IMR-90 (cell line): ENCODE data around the gene ELOB. TPM values are rescaled to one million over a fixed set of nuclear protein-coding genes. Genes with fewer than 3 reads are reported as not detected.

Experiments used
- ATAC-seq: fragments of 200-7000 bp; cut with Tn5 transposase; 2 replicates; pipeline ENCODE4 v1.9.1; 2020; ENCODE audit warnings: low read depth, mild to moderate bottlenecking, moderate library complexity
- BruUV-seq: library from RNA; stranded (reverse); fragments of 400-500 nt; replicated peaks from 2 replicates; lab custom pipeline; 2021; lab: Mats Ljungman, UMichigan
- CTCF ChIA-PET: fragments of 300-600 bp; formaldehyde crosslinking; extraction: SDS; loops from one replicate; lab custom pipeline; 2021; ENCODE audit warnings: antibody characterized with exemption; lab: Yijun Ruan, JAX
- POLR2A ChIA-PET: fragments of 300-600 bp; sonication (Branson Sonifier 250); formaldehyde crosslinking; loops from one replicate; lab custom pipeline; 2022; ENCODE audit warnings: antibody characterized with exemption; ENCODE audit not compliant: unreplicated experiment; lab: Charles Lee
- DNase-seq: peaks from one replicate; pipeline ENCODE4 v3.0.0; 2013
- H2AFZ ChIP-seq: replicated peaks from 2 replicates; pipeline ENCODE3; 2013; ENCODE audit warnings: low read length, mild to moderate bottlenecking; ENCODE audit not compliant: poor library complexity
- H2AK5ac ChIP-seq: 2 replicates; pipeline ENCODE4 v1.6.1; 2013; ENCODE audit warnings: low read depth, low read length, inconsistent platforms
- H2AK9ac ChIP-seq: replicated peaks from 2 replicates; pipeline ENCODE3; 2013; ENCODE audit warnings: mild to moderate bottlenecking, low read depth, low read length, moderate library complexity; ENCODE audit not compliant: poor library complexity
- H2BK120ac ChIP-seq: 2 replicates; pipeline ENCODE4 v1.6.1; 2013; ENCODE audit warnings: low read depth, low read length, inconsistent platforms
- H2BK15ac ChIP-seq: 3 replicates; pipeline ENCODE4 v1.6.1; 2013; ENCODE audit warnings: low read depth, low read length, inconsistent platforms
- H2BK20ac ChIP-seq: 2 replicates; pipeline ENCODE4 v1.6.1; 2013; ENCODE audit warnings: low read depth, mild to moderate bottlenecking, inconsistent platforms, low read length, moderate library complexity
- H2BK5ac ChIP-seq: 2 replicates; pipeline ENCODE4 v1.6.1; 2013; ENCODE audit warnings: mild to moderate bottlenecking, low read depth, low read length, inconsistent platforms; ENCODE audit not compliant: poor library complexity, severe bottlenecking
- H3K14ac ChIP-seq: replicated peaks from 2 replicates; pipeline ENCODE4 v1.6.1; 2013; ENCODE audit warnings: low read depth, low read length, inconsistent platforms
- H3K18ac ChIP-seq: 2 replicates; pipeline ENCODE4 v1.6.1; 2013; ENCODE audit warnings: low read depth, low read length, control low read depth
- H3K23ac ChIP-seq: 2 replicates; pipeline ENCODE4 v1.6.1; 2013; ENCODE audit warnings: low read depth, low read length, inconsistent platforms
- H3K27ac ChIP-seq: 2 replicates; pipeline ENCODE4 v1.5.1; 2013; ENCODE audit warnings: mild to moderate bottlenecking, control low read depth, low read length; ENCODE audit not compliant: insufficient read depth
- H3K27me3 ChIP-seq: 2 replicates; pipeline ENCODE4 v1.6.1; 2013; ENCODE audit warnings: low read length; ENCODE audit not compliant: control insufficient read depth, insufficient read depth
- H3K36me3 ChIP-seq: 2 replicates; pipeline ENCODE4 v1.6.1; 2013; ENCODE audit warnings: low read length, mixed read lengths; ENCODE audit not compliant: control insufficient read depth, insufficient read depth
- H3K4ac ChIP-seq: 2 replicates; pipeline ENCODE4 v1.6.1; 2013; ENCODE audit warnings: low read depth, low read length, inconsistent platforms
- H3K4me1 ChIP-seq: 2 replicates; pipeline ENCODE4 v1.6.1; 2013; ENCODE audit warnings: low read length, mixed read lengths; ENCODE audit not compliant: control insufficient read depth, insufficient read depth
- H3K4me2 ChIP-seq: 2 replicates; pipeline ENCODE4 v1.6.1; 2013; ENCODE audit warnings: low read depth, mild to moderate bottlenecking, control low read depth, low read length, moderate library complexity
- H3K4me3 ChIP-seq: 2 replicates; pipeline ENCODE4 v1.5.1; 2013; ENCODE audit warnings: low read depth, mild to moderate bottlenecking, control low read depth, low read length, moderate library complexity; ENCODE audit not compliant: insufficient read depth
- H3K56ac ChIP-seq: 2 replicates; pipeline ENCODE4 v1.6.1; 2013; ENCODE audit warnings: low read length, inconsistent platforms; ENCODE audit not compliant: insufficient read depth; ENCODE audit errors: extremely low read depth
- H3K79me1 ChIP-seq, 2 experiments: 2 replicates each; pipeline ENCODE4 v1.6.1; 2013; ENCODE audit warnings: low read length in 2 of 2, inconsistent platforms in 1 of 2, low read depth in 1 of 2
- H3K9ac ChIP-seq: 2 replicates; pipeline ENCODE4 v1.6.1; 2013; ENCODE audit warnings: low read depth, low read length, control low read depth
- H3K9me1 ChIP-seq: 2 replicates; pipeline ENCODE4 v1.6.1; 2013; ENCODE audit warnings: low read length, inconsistent platforms; ENCODE audit not compliant: insufficient read depth
- H3K9me3 ChIP-seq: 2 replicates; pipeline ENCODE4 v1.6.1; 2013; ENCODE audit warnings: low read length; ENCODE audit not compliant: control insufficient read depth, insufficient read depth
- H4K20me1 ChIP-seq: 2 replicates; pipeline ENCODE4 v1.6.1; 2013; ENCODE audit warnings: low read length, inconsistent platforms; ENCODE audit not compliant: insufficient read depth
- H4K5ac ChIP-seq: 2 replicates; pipeline ENCODE4 v1.6.1; 2013; ENCODE audit warnings: mild to moderate bottlenecking, low read depth, low read length, control low read depth
- H4K8ac ChIP-seq, 2 experiments: 2 replicates each; pipeline ENCODE4 v1.6.1; 2013; ENCODE audit warnings: low read depth in 2 of 2, low read length in 2 of 2, control low read depth in 1 of 2, inconsistent platforms in 1 of 2
- H4K91ac ChIP-seq: 2 replicates; pipeline ENCODE4 v1.6.1; 2013; ENCODE audit warnings: low read depth, low read length, inconsistent platforms; ENCODE audit not compliant: insufficient read depth
- BHLHE40 ChIP-seq: fragments of 150-350 bp; IDR thresholded peaks from 2 replicates; pipeline ENCODE4 v1.6.1; 2016; ENCODE audit warnings: mild to moderate bottlenecking, low read depth, low read length
- CEBPB ChIP-seq: IDR thresholded peaks from 2 replicates; pipeline ENCODE4 v1.6.1; 2012; ENCODE audit warnings: low read depth, low read length, improper control_type of control experiment
- CHD1 ChIP-seq: IDR thresholded peaks from 2 replicates; pipeline ENCODE4 v1.6.1; 2012; ENCODE audit warnings: low read depth, low read length, improper control_type of control experiment
- CTCF ChIP-seq: conservative IDR thresholded peaks from 2 replicates; pipeline ENCODE4 v1.5.1; 2012; ENCODE audit warnings: mild to moderate bottlenecking, low read depth, low read length, improper control_type of control experiment
- ELK1 ChIP-seq: fragments of 150-350 bp; IDR thresholded peaks from 2 replicates; pipeline ENCODE4 v1.6.1; 2016; ENCODE audit warnings: low read depth, mild to moderate bottlenecking, low read length, moderate library complexity, borderline replicate concordance
- FOS ChIP-seq: fragments of 150-350 bp; IDR thresholded peaks from 2 replicates; pipeline ENCODE4 v1.6.1; 2016; ENCODE audit warnings: low read depth, low read length
- MAFK ChIP-seq: IDR thresholded peaks from 2 replicates; pipeline ENCODE4 v1.6.1; 2012; ENCODE audit warnings: low read depth, low read length, improper control_type of control experiment
- MAZ ChIP-seq: IDR thresholded peaks from 2 replicates; pipeline ENCODE4 v1.6.1; 2012; ENCODE audit warnings: low read depth, mild to moderate bottlenecking, low read length, improper control_type of control experiment, moderate library complexity, borderline replicate concordance
- MXI1 ChIP-seq: IDR thresholded peaks from 2 replicates; pipeline ENCODE4 v1.6.1; 2012; ENCODE audit warnings: low read depth, mild to moderate bottlenecking, low read length, moderate library complexity, borderline replicate concordance
- NFE2L2 ChIP-seq: fragments of 150-350 bp; IDR thresholded peaks from 2 replicates; pipeline ENCODE4 v1.6.1; 2016; ENCODE audit warnings: low read depth, mild to moderate bottlenecking, low read length
- POLR2A ChIP-seq: IDR thresholded peaks from 2 replicates; pipeline ENCODE4 v1.6.1; 2012; ENCODE audit warnings: mild to moderate bottlenecking, low read depth, low read length
- RAD21 ChIP-seq: IDR thresholded peaks from 2 replicates; pipeline ENCODE4 v1.6.1; 2012; ENCODE audit warnings: low read length, improper control_type of control experiment
- RCOR1 ChIP-seq: IDR thresholded peaks from 2 replicates; pipeline ENCODE4 v1.6.1; 2012; ENCODE audit warnings: mild to moderate bottlenecking, low read length, improper control_type of control experiment; ENCODE audit not compliant: insufficient replicate concordance
- RFX5 ChIP-seq: IDR thresholded peaks from 2 replicates; pipeline ENCODE4 v1.8.0; 2012; ENCODE audit warnings: low read depth, mild to moderate bottlenecking, low read length, moderate library complexity
- SMC3 ChIP-seq: fragments of 150-350 bp; IDR thresholded peaks from 2 replicates; pipeline ENCODE4 v1.6.1; 2016; ENCODE audit warnings: low read depth, mild to moderate bottlenecking, antibody characterized with exemption, low read length, moderate library complexity
- USF2 ChIP-seq: fragments of 150-350 bp; IDR thresholded peaks from 2 replicates; pipeline ENCODE4 v1.6.1; 2017; ENCODE audit warnings: mild to moderate bottlenecking, antibody characterized with exemption, low read length, low read depth
- WGBS, 2 experiments: methylation state at CpG; one replicate each; pipeline versions ENCODE4 v1.1.5 to v1.1.7; 2013; ENCODE audit warnings: missing lambda C conversion rate in 2 of 2; ENCODE audit not compliant: insufficient read length in 1 of 2; ENCODE audit errors: extremely low coverage in 2 of 2; 5-methylcytosine and 5-hydroxymethylcytosine counted together
- dilution Hi-C: fragments of 300-500 bp; cut with HindIII; formaldehyde crosslinking; loops from one replicate; pipeline ENCODE4 v1.14.3; 2018; ENCODE audit warnings: low sequenced_read_pairs; ENCODE audit not compliant: unreplicated experiment
- in situ Hi-C: fragments of 300-500 bp; cut with MboI; formaldehyde crosslinking; loops from 3 replicates; pipeline ENCODE4 v1.14.3; 2019; ENCODE audit warnings: low sequenced_read_pairs, inconsistent platforms, mixed read lengths
- intact Hi-C: fragments of 100-400 bp; cut with micrococcal nuclease; formaldehyde crosslinking; loops from 2 replicates; pipeline ENCODE4 v1.10.0; 2022
- polyA plus RNA-seq, 3 experiments: library from polyadenylated mRNA; depleted of rRNA; stranded (reverse); fragments of >200 nt; gene quantifications; 2 replicates each; pipeline ENCODE4 v1.2.3, GENCODE V29; 2012; ENCODE audit warnings: low replicate concordance in 1 of 3
- total RNA-seq: library from RNA; depleted of rRNA; stranded (reverse); fragments of >200 nt; gene quantifications from 2 replicates; pipeline ENCODE4 v1.2.3, GENCODE V29; 2012

The ELOB gene
- total and polyA plus RNA-seq, 2 of the 4 experiments (the other 2 are of a cell fraction) = 442 to 5,859 TPM

- H4K8ac ChIP-seq = no peak overlapping the region
- peaks cover 2% of the 10 kb centered on the region; the same call in 1 of the 2 replicates for H3K9me3 ChIP-seq
- ChIA-PET POLR2A (no interaction called here), CTCF (no interaction called here)
- H4K91ac ChIP-seq = no peak overlapping the region
- no peak for ATAC-seq
- peak overlapping the region; percentile 15 for H2AFZ ChIP-seq
- no peak overlapping the region for H4K5ac ChIP-seq
- no peak overlapping the region for H3K4me2 ChIP-seq
- peaks cover 11% of the 10 kb centered on the region for H4K20me1 ChIP-seq
- H3K23ac ChIP-seq = no peak overlapping the region
- intact Hi-C loops = no loop called here
- no peak overlapping the region for H3K56ac ChIP-seq
- in situ Hi-C loops = no loop called here
- no peak overlapping the region for H2BK20ac ChIP-seq
- no peaks in the 10 kb centered on the region; the same call in 1 of the 2 replicates for H3K36me3 ChIP-seq
- H3K4me3 ChIP-seq = no peak overlapping the region
- no peak overlapping the region for H3K18ac ChIP-seq
- H2AK5ac ChIP-seq = no peak overlapping the region
- no peak overlapping the region for H3K14ac ChIP-seq
- H3K27me3 ChIP-seq = no peaks in the 10 kb centered on the region; the same call in 1 of the 2 replicates
- 87% methylated on average over 6 of the region's 7 CpGs; no CpG with 5 or more reads in 1 of the 2 experiments for WGBS, 2 experiments
- H3K27ac ChIP-seq = no peak overlapping the region
- dilution Hi-C loops = no loop called here
- no peaks in the 10 kb centered on the region; the same call in 1 of the 2 replicates for H3K9me1 ChIP-seq
- DNase-seq = no peak
- H2AK9ac ChIP-seq = peak overlapping the region; percentile 44
- no TSS peak for BruUV-seq
- no peak overlapping the region for H3K4ac ChIP-seq
- H3K4me1 ChIP-seq = peaks cover 7% of the 10 kb centered on the region
- no peak overlapping the region for H2BK120ac ChIP-seq
- TF ChIP-seq FOS (no peak), MAZ (no peak), MAFK (no peak), POLR2A (no peak), USF2 (no peak), RAD21 (no peak), RCOR1 (no peak), CEBPB (no peak), SMC3 (no peak), RFX5 (no peak), MXI1 (no peak), ELK1 (no peak), CTCF (no peak), BHLHE40 (no peak), CHD1 (no peak), NFE2L2 (no peak)
- H2BK15ac ChIP-seq = no peak overlapping the region
- H3K9ac ChIP-seq = no peak overlapping the region
- H2BK5ac ChIP-seq = no peak overlapping the region
- peaks cover 11 to 18% of the 10 kb centered on the region in 2 experiments for H3K79me1 ChIP-seq
Observed at GRCh38 chr16:2748757-2749455, 28.2 kb downstream of the ELOB start.
